Type B pancreatic cell (in vitro differentiated cells): ENCODE data around the gene SENP2. TPM values are rescaled to one million over a fixed set of nuclear protein-coding genes. Genes with fewer than 3 reads are reported as not detected.

Experiments
- DNase-seq: peaks from one replicate; pipeline ENCODE4 v3.0.0; 2021; ENCODE audit warnings: mixed read lengths; ENCODE audit not compliant: unreplicated experiment; ENCODE audit errors: extremely low spot score
- H3K27ac Mint-ChIP-seq: 2 replicates; pipeline ENCODE4 v1.8.0; 2021; ENCODE audit warnings: mild to moderate bottlenecking, mixed read lengths
- H3K27me3 Mint-ChIP-seq: 2 replicates; pipeline ENCODE4 v1.8.0; 2021; ENCODE audit warnings: mixed read lengths
- H3K36me3 Mint-ChIP-seq: 2 replicates; pipeline ENCODE4 v1.8.0; 2021; ENCODE audit warnings: mixed read lengths
- H3K4me1 Mint-ChIP-seq: one replicate; pipeline ENCODE4 v1.8.0; 2021; ENCODE audit warnings: mixed read lengths; ENCODE audit not compliant: unreplicated experiment
- H3K4me3 Mint-ChIP-seq: 2 replicates; pipeline ENCODE4 v1.8.0; 2021; ENCODE audit warnings: mild to moderate bottlenecking, mixed read lengths
- H3K9me3 Mint-ChIP-seq: 2 replicates; pipeline ENCODE4 v1.8.0; 2021; ENCODE audit warnings: mixed read lengths
- total RNA-seq: library from RNA; stranded (reverse); gene quantifications from 2 replicates; pipeline ENCODE4 v1.2.1, GENCODE V29; 2021; ENCODE audit warnings: low replicate concordance
- TF ChIP-seq, protein P1 (sequence below): fragments of 200-600 bp; sonication (generic); conservative IDR thresholded peaks from 2 replicates; pipeline ENCODE4 v1.5.0; 2021; ENCODE audit warnings: antibody characterized with exemption, mild to moderate bottlenecking

The SENP2 gene
- total RNA-seq, 1 donor from 2014 or later = 46.4 TPM

DNA sequence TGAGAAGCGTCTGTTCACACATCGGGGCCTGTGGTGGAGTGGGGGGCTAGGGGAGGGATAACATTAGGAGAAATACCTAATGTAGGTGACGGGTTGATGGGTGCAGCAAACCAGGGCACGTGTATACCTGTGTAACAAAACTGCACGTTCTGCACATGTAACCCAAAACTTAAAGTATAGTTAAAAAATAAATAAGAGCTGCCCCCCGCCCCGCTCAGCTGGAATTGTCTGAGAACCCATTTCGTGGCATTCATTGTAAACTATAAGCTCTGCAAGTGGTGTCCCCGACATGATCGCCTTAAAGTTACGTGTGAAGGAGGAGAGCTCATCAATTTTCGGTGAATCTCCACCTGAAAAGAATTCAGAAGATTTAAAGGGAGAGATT, 26.4 kb upstream of the SENP2 start:
- Mint-ChIP-seq H3K4me1 (peaks cover 12% of the 10 kb centered on the region), H3K36me3 (no peaks in the 10 kb centered on the region), H3K27me3 (peaks cover 20% of the 10 kb centered on the region), H3K9me3 (no peaks in the 10 kb centered on the region), H3K27ac (no peak overlapping the region), H3K4me3 (no peak overlapping the region)
- TF ChIP-seq, protein P1, sequence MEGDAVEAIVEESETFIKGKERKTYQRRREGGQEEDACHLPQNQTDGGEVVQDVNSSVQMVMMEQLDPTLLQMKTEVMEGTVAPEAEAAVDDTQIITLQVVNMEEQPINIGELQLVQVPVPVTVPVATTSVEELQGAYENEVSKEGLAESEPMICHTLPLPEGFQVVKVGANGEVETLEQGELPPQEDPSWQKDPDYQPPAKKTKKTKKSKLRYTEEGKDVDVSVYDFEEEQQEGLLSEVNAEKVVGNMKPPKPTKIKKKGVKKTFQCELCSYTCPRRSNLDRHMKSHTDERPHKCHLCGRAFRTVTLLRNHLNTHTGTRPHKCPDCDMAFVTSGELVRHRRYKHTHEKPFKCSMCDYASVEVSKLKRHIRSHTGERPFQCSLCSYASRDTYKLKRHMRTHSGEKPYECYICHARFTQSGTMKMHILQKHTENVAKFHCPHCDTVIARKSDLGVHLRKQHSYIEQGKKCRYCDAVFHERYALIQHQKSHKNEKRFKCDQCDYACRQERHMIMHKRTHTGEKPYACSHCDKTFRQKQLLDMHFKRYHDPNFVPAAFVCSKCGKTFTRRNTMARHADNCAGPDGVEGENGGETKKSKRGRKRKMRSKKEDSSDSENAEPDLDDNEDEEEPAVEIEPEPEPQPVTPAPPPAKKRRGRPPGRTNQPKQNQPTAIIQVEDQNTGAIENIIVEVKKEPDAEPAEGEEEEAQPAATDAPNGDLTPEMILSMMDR = no peak
- DNase-seq = peak; percentile 39

DNA sequence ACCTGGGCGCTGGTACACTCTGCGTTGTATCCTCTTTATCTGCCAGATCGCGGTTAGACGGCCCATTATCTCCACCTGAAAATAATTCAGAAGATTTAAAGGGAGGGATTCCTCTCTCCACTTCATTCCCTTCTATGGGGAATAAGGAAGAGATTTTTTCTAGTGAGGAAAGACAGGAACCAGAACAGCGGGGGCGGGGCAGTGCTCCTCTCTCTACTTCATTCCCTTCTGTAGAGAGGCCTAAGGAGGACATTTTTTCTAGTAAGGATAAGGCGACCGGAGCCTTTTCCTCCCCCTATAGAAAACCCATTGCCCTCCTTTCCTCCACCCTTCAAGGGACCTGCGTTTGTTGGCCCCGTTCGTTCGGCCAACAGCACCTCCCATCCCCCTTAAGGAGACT, 25.4 kb upstream of the SENP2 start:
- Mint-ChIP-seq H3K4me1 (peaks cover 12% of the 10 kb centered on the region), H3K4me3 (no peak overlapping the region), H3K27me3 (peaks cover 20% of the 10 kb centered on the region), H3K36me3 (no peaks in the 10 kb centered on the region), H3K27ac (peak overlapping the region; percentile 65), H3K9me3 (no peaks in the 10 kb centered on the region)
- TF ChIP-seq, protein P1 = no peak
- DNase-seq = no peak

DNA sequence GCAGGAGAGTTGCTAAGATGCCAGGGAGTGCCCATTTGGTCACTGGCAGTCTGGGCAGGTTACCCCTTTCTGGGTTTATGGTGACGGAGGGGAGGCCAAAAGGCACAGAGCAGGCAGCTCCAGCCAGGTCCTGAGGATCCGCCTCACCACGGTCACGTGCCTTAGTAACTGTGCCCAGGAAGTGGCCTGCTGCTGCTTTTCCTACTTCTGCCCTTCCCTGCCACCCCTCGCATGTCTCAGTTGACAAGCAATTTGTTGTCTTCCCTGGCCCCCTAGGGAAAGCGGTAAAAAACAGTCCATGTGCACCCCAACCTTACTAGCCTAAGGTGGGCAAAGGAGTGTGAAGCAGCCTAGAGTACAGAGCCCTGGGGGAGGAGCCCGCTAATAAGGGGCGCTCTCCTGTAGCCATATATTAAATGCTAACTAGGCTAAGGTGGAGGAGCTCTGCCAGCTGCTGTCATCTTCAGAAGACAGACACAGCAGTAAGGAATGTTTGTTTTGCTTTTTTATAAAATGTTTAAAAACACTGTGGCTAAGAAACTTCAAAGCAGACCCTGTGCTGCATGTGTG, 24.6 kb upstream of the SENP2 start:
- H3K27me3 Mint-ChIP-seq = peaks cover 20% of the 10 kb centered on the region
- TF ChIP-seq, protein P1 = no peak
- H3K27ac Mint-ChIP-seq = peak overlapping the region; percentile 89
- H3K4me3 Mint-ChIP-seq = no peak overlapping the region
- peak; percentile 20 for DNase-seq
- no peaks in the 10 kb centered on the region for H3K9me3 Mint-ChIP-seq
- H3K4me1 Mint-ChIP-seq = peaks cover 12% of the 10 kb centered on the region
- H3K36me3 Mint-ChIP-seq = no peaks in the 10 kb centered on the region

DNA sequence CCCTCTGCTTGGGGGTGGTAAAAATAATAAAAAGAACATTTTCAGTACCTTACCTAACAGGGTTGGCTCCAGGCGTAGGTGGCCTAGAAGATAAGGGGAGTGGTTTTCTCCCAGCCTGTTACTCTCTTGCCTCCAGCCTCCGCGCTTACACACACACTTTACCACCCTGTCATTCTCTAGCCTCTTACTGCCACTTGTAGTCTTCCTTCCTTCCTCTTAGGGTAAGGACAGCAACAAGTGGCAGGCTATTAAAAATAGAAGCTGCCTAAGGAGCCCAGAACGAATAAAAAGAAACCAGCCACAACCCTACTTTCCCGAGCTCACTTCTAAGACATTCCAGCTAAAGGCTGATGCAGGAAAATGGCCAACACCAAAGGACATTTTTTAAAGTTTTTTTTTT, 24.1 kb upstream of the SENP2 start:
- DNase-seq = peak; percentile 6
- TF ChIP-seq, protein P1 = no peak
- Mint-ChIP-seq H3K27me3 (peaks cover 20% of the 10 kb centered on the region), H3K36me3 (no peaks in the 10 kb centered on the region), H3K4me3 (no peak overlapping the region), H3K9me3 (no peaks in the 10 kb centered on the region), H3K4me1 (peaks cover 12% of the 10 kb centered on the region), H3K27ac (peak overlapping the region; percentile 89)

DNA sequence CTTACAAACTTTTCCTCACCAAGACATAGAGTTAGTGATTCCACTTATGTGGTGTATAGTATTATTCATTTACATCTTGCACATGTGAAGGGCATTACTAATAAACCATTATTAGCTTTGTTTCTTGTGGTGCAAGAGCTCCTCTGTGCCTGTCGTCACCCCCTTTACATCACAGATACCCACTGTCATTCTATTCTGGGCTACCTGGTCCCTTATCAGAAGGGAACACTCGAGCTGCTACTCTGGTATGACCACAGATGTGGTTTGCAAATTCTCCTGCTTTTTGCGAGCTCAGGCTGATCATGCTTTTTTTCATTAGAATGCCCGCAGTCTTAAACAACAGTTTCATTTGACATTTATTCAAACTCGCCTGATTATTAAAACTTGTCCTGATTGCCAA, 13.9 kb upstream of the SENP2 start:
- Mint-ChIP-seq H3K36me3 (no peaks in the 10 kb centered on the region), H3K27ac (no peak overlapping the region), H3K9me3 (peaks cover 4% of the 10 kb centered on the region), H3K4me1 (peaks cover 5% of the 10 kb centered on the region), H3K4me3 (no peak overlapping the region), H3K27me3 (no peaks in the 10 kb centered on the region)
- TF ChIP-seq, protein P1 = no peak
- DNase-seq = no peak
